Measurements from ENCODE around the gene HOXA3. TPM values are rescaled to one million over a fixed set of nuclear protein-coding genes. Genes with fewer than 3 reads are reported as not detected.

Gene HOXA3
- polyA plus RNA-seq, 1 of the 3 experiments (the other 2 are of a cell fraction) = 0.15 TPM

DNA sequence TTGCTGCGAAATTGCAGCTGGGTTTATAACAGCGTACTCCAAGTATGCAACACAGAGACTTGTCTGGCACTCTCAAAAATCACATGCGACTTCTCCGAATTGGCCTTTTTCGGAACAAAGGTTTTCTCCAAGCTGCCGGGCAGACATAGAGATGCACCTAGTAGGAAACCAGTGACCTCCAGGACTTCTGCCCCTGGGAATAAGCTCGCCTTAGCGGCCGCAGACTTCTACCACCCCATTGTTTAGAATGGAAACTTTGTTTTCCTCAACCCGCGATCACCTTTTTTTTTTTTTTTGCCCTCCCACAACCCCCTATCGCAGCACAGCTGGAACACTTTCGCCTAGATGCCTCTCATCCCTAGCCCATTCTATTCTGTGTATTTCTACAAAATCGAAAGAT lies 26.6 kb upstream of the HOXA3 start (continued):
- TF ChIP-seq, protein P1, sequence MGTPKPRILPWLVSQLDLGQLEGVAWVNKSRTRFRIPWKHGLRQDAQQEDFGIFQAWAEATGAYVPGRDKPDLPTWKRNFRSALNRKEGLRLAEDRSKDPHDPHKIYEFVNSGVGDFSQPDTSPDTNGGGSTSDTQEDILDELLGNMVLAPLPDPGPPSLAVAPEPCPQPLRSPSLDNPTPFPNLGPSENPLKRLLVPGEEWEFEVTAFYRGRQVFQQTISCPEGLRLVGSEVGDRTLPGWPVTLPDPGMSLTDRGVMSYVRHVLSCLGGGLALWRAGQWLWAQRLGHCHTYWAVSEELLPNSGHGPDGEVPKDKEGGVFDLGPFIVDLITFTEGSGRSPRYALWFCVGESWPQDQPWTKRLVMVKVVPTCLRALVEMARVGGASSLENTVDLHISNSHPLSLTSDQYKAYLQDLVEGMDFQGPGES (IDR thresholded peaks at IDR 0.05; ENCODE audit: low read depth, low read length) = no peak
- TF ChIP-seq, protein P2, sequence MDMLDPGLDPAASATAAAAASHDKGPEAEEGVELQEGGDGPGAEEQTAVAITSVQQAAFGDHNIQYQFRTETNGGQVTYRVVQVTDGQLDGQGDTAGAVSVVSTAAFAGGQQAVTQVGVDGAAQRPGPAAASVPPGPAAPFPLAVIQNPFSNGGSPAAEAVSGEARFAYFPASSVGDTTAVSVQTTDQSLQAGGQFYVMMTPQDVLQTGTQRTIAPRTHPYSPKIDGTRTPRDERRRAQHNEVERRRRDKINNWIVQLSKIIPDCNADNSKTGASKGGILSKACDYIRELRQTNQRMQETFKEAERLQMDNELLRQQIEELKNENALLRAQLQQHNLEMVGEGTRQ (IDR thresholded peaks at IDR 0.05; ENCODE audit: borderline replicate concordance, low read depth, low read length) = no peak
- TF ChIP-seq, protein P3, sequence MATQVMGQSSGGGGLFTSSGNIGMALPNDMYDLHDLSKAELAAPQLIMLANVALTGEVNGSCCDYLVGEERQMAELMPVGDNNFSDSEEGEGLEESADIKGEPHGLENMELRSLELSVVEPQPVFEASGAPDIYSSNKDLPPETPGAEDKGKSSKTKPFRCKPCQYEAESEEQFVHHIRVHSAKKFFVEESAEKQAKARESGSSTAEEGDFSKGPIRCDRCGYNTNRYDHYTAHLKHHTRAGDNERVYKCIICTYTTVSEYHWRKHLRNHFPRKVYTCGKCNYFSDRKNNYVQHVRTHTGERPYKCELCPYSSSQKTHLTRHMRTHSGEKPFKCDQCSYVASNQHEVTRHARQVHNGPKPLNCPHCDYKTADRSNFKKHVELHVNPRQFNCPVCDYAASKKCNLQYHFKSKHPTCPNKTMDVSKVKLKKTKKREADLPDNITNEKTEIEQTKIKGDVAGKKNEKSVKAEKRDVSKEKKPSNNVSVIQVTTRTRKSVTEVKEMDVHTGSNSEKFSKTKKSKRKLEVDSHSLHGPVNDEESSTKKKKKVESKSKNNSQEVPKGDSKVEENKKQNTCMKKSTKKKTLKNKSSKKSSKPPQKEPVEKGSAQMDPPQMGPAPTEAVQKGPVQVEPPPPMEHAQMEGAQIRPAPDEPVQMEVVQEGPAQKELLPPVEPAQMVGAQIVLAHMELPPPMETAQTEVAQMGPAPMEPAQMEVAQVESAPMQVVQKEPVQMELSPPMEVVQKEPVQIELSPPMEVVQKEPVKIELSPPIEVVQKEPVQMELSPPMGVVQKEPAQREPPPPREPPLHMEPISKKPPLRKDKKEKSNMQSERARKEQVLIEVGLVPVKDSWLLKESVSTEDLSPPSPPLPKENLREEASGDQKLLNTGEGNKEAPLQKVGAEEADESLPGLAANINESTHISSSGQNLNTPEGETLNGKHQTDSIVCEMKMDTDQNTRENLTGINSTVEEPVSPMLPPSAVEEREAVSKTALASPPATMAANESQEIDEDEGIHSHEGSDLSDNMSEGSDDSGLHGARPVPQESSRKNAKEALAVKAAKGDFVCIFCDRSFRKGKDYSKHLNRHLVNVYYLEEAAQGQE (IDR thresholded peaks at IDR 0.05; ENCODE audit: low read depth, low read length) = no peak
- TF ChIP-seq TEAD4 (IDR thresholded peaks at IDR 0.05; ENCODE audit: borderline replicate concordance, insufficient read depth) (no peak), RFX5 (IDR thresholded peaks at IDR 0.05; ENCODE audit: low read length) (no peak), EP300 (IDR thresholded peaks at IDR 0.05; ENCODE audit: borderline replicate concordance in 1 of 2, low read depth in 1 of 2, low read length in 1 of 2) (no peak), MAX (IDR thresholded peaks at IDR 0.05; ENCODE audit: low read depth) (no peak), NRF1 (IDR thresholded peaks at IDR 0.05; ENCODE audit: low read depth, low read length) (no peak), CTCF (IDR thresholded peaks at IDR 0.05) (no peak)
- TF ChIP-seq, protein P4, sequence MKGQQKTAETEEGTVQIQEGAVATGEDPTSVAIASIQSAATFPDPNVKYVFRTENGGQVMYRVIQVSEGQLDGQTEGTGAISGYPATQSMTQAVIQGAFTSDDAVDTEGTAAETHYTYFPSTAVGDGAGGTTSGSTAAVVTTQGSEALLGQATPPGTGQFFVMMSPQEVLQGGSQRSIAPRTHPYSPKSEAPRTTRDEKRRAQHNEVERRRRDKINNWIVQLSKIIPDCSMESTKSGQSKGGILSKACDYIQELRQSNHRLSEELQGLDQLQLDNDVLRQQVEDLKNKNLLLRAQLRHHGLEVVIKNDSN (IDR thresholded peaks at IDR 0.05; ENCODE audit: borderline replicate concordance, low read depth) = no peak

DNA sequence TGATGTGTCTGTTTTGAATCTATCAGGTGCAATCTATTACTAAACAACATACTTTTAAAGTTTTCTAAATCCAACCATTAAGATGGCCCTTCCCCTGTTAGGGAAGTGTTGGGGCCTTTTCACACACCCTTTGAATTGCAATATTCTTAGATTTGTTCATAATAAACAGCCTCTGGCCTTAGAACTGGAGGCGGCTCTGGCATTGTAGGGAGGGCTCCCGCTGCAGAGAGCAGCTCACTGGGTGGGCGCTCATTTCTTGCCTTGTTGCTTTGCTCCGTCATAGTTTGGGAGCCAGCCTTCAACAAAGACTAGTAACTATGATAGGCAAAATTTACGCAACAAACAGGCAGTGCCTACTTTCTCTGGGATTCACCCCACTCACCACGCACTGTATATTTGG lies 26.0 kb upstream of the HOXA3 start:
- WGBS (ENCODE audit: low lambda C conversion rate) = 47% methylated on average over 6 of the region's 6 CpGs
- no peak overlapping the region for H3K4me2 ChIP-seq
- peaks cover 0 to 3% of the 10 kb centered on the region in 2 experiments; a peak in 1 of 4 replicates for H3K4me1 ChIP-seq (ENCODE audit: control insufficient read depth in 1 of 2, insufficient read depth in 2 of 2, low read depth in 1 of 2, low read length in 1 of 2)
- POLR2A ChIA-PET = no interaction called here
- CTCF ChIA-PET = interaction anchor here (1.1 to 12.3 kb wide), 18 partner anchors 12 to 1286 kb away, joined by 3 to 205 read pairs (median 12); partner anchors contain the start of genes HOXA11, HOXA13, HOXA5 and HOXA7
- H4K20me1 ChIP-seq (ENCODE audit: insufficient read depth) = no peaks in the 10 kb centered on the region
- no peaks in the 10 kb centered on the region for H3K9me2 ChIP-seq
- no peak overlapping the region for H2AFZ ChIP-seq (ENCODE audit: low read depth)
- no peak overlapping the region for H3K27ac ChIP-seq (ENCODE audit: low read depth in 2 of 2, low read length in 1 of 2)
- no peak overlapping the region for H3K4me3 ChIP-seq (ENCODE audit: low read depth in 2 of 2, low read length in 1 of 2)
- no peak overlapping the region for H3K9ac ChIP-seq
- no peak for DNase-seq
- H3K79me2 ChIP-seq (ENCODE audit: insufficient read depth) = no peaks in the 10 kb centered on the region
- no peaks in the 10 kb centered on the region for H3F3A ChIP-seq (replicated peaks; ENCODE audit: insufficient read depth)
- H3K36me3 ChIP-seq (replicated peaks in 1 of 2; ENCODE audit: control insufficient read depth in 1 of 2, insufficient read depth in 2 of 2, low read length in 1 of 2) = no peaks in the 10 kb centered on the region
- H3K27me3 ChIP-seq (ENCODE audit: insufficient read depth) = peaks cover 97% of the 10 kb centered on the region
- no peaks in the 10 kb centered on the region for H3K9me3 ChIP-seq
- TF ChIP-seq CTCF (IDR thresholded peaks at IDR 0.05) = no peak
- TF ChIP-seq NFIC (IDR thresholded peaks at IDR 0.05; ENCODE audit: borderline replicate concordance) = no peak
- TF ChIP-seq JUND (IDR thresholded peaks at IDR 0.05) = no peak
- TF ChIP-seq SIN3A (IDR thresholded peaks at IDR 0.05; ENCODE audit: borderline replicate concordance, low read depth, low read length) = no peak
- TF ChIP-seq, protein P4 (IDR thresholded peaks at IDR 0.05; ENCODE audit: borderline replicate concordance, low read depth) = no peak
- TF ChIP-seq FOXM1 (IDR thresholded peaks at IDR 0.05; ENCODE audit: low read depth) = no peak
- no peak for TF ChIP-seq GABPA (IDR thresholded peaks at IDR 0.05; ENCODE audit: low read depth)
- TF ChIP-seq, protein P1 (IDR thresholded peaks at IDR 0.05; ENCODE audit: low read depth, low read length) = no peak
